ENCODE results near the gene SLC30A7.

Gene SLC30A7

DNA sequence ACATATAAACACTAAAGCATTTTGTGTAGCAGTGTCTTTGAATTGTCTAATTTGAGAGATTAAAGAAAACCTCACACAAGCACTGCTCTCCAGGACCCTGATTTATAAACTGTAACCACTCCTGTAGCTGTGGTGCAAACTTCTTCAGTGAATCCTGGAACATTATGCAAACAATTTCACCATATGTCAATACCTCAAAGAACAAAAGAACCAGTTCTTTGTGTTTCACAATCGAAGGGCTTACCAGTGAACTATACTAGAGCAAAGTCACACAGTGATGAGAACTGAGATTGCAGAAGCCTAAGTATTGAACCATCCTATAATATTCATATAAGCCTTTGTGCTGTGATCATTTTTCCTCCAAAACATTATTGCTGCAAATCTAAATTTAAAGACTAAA is 108.2 kb downstream of the SLC30A7 start:
- Mint-ChIP-seq H3K4me3 (no peak overlapping the region), H3K36me3 (peaks cover 38% of the 10 kb centered on the region), H3K4me1 (peaks cover 21% of the 10 kb centered on the region), H3K27me3 (no peaks in the 10 kb centered on the region), H3K27ac (no peak overlapping the region), H3K9me3 (peaks cover 3% of the 10 kb centered on the region)
- no peak for ATAC-seq

GRCh38 chr1:101004670-101005069 is 108.8 kb downstream of the SLC30A7 start:
- no peaks in the 10 kb centered on the region for H3K27me3 Mint-ChIP-seq
- H3K4me3 Mint-ChIP-seq: no peak overlapping the region
- H3K36me3 Mint-ChIP-seq: peaks cover 44% of the 10 kb centered on the region
- H3K27ac Mint-ChIP-seq: no peak overlapping the region
- peaks cover 25% of the 10 kb centered on the region for H3K4me1 Mint-ChIP-seq
- no peak for ATAC-seq
- H3K9me3 Mint-ChIP-seq: peaks cover 3% of the 10 kb centered on the region

DNA sequence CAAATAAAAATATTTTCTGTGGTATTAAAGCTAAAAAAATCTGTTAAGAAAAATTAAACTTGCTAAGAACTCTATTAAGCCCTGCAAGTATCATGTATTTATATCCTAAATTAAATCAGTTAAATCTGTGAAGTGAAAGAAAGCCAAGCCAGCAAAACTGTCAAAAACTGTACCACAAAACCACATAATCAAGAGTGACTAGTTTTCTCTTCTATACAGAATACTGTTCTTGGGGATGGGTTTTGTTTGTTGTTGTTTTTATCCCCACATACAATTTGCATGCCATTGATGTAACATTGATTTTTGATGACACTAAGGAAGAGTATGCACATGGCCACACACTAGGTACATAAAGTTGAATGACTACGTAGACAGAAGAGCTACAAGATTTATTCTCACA is 109.3 kb downstream of the SLC30A7 start:
- H3K4me1 Mint-ChIP-seq: peaks cover 30% of the 10 kb centered on the region
- peaks cover 47% of the 10 kb centered on the region for H3K36me3 Mint-ChIP-seq
- no peak for ATAC-seq
- H3K27me3 Mint-ChIP-seq: no peaks in the 10 kb centered on the region
- H3K4me3 Mint-ChIP-seq: no peak overlapping the region
- peaks cover 3% of the 10 kb centered on the region for H3K9me3 Mint-ChIP-seq
- H3K27ac Mint-ChIP-seq: no peak overlapping the region

DNA sequence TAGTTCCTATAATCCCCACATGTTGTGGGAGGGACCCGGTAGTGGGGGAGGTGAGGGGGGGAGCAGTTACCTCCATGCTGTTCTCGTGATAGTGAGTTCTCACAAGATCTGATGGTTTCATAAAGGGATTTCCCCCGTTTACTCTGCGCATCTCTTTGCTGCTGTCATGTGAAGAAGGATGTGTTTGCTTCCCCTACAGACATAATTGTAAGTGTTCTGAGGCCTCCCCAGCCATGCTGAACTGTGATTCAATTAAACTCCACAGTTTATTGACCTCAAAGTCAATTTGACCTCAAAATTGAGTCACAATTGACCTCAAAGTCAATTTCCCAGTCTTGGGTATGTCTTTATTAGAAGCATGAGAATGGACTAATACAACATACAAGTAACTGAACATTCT is 110.0 kb downstream of the SLC30A7 start:
- Mint-ChIP-seq H3K27ac (no peak overlapping the region), H3K27me3 (no peaks in the 10 kb centered on the region), H3K36me3 (peaks cover 47% of the 10 kb centered on the region), H3K4me1 (peaks cover 30% of the 10 kb centered on the region), H3K4me3 (no peak overlapping the region), H3K9me3 (peaks cover 3% of the 10 kb centered on the region)
- no peak for ATAC-seq

GRCh38 chr1:101006553-101006952 is 110.7 kb downstream of the SLC30A7 start:
- ATAC-seq: no peak
- Mint-ChIP-seq H3K27ac (no peak overlapping the region), H3K4me1 (peaks cover 30% of the 10 kb centered on the region), H3K36me3 (peaks cover 43% of the 10 kb centered on the region), H3K4me3 (no peak overlapping the region), H3K27me3 (no peaks in the 10 kb centered on the region), H3K9me3 (peaks cover 3% of the 10 kb centered on the region)

DNA sequence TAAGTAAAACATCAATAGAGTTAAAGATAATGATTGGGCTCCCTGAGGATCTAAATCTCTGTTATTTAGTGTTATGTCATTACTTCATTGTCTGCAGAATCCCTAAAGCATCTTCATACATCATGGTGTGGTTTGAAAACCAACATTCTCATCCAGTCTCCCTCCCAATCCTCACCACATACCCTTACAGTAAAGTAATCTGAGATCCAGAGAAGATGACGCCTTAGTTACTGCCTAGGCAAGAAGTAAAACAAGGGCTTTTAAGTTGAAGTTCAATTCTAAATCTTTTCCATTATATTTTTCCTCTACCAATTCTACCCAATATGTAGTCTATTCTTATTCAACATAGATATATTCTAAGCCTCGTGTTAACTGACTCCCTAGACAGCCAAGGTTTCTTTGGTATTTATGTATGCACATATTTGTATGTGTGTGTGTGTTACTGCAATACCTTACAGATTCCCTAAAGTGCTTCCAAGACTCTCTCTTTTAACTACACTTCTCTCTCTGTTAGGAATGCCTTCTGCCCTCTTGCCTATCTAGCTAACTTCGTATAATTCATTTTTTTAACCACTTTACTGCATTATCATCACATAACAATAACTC is 112.4 kb downstream of the SLC30A7 start:
- no peak for ATAC-seq
- H3K9me3 Mint-ChIP-seq: peaks cover 3% of the 10 kb centered on the region
- peaks cover 14% of the 10 kb centered on the region for H3K4me1 Mint-ChIP-seq
- H3K27ac Mint-ChIP-seq: no peak overlapping the region
- H3K27me3 Mint-ChIP-seq: no peaks in the 10 kb centered on the region
- peaks cover 52% of the 10 kb centered on the region for H3K36me3 Mint-ChIP-seq
- H3K4me3 Mint-ChIP-seq: no peak overlapping the region

GRCh38 chr1:101013776-101014175 is 117.9 kb downstream of the SLC30A7 start:
- no peaks in the 10 kb centered on the region for H3K27me3 Mint-ChIP-seq
- no peak overlapping the region for H3K27ac Mint-ChIP-seq
- H3K36me3 Mint-ChIP-seq: peaks cover 68% of the 10 kb centered on the region
- peaks cover 9% of the 10 kb centered on the region for H3K4me1 Mint-ChIP-seq
- H3K9me3 Mint-ChIP-seq: no peaks in the 10 kb centered on the region
- H3K4me3 Mint-ChIP-seq: no peak overlapping the region
- no peak for ATAC-seq

- Mint-ChIP-seq H3K27ac (no peak overlapping the region), H3K4me3 (no peak overlapping the region), H3K27me3 (no peaks in the 10 kb centered on the region), H3K4me1 (peaks cover 22% of the 10 kb centered on the region), H3K36me3 (peaks cover 70% of the 10 kb centered on the region), H3K9me3 (no peaks in the 10 kb centered on the region)
- ATAC-seq: no peak
These were observed 121.6 kb downstream of the SLC30A7 start for GRCh38 chr1:101017448-101017847.

GRCh38 chr1:101022294-101022693 is 126.4 kb downstream of the SLC30A7 start:
- Mint-ChIP-seq H3K4me3 (no peak overlapping the region), H3K27ac (no peak overlapping the region), H3K27me3 (no peaks in the 10 kb centered on the region), H3K4me1 (peaks cover 39% of the 10 kb centered on the region), H3K36me3 (peaks cover 49% of the 10 kb centered on the region), H3K9me3 (no peaks in the 10 kb centered on the region)
- no peak for ATAC-seq

GRCh38 chr1:101025283-101025656 is 129.4 kb downstream of the SLC30A7 start:
- peak overlapping the region; percentile 86 for H3K4me3 Mint-ChIP-seq
- H3K36me3 Mint-ChIP-seq: peaks cover 38% of the 10 kb centered on the region
- ATAC-seq: peak; percentile 44

GRCh38 chr1:101025657-101026429 is 130.0 kb downstream of the SLC30A7 start, which contains the start of gene DPH5:
Gene DPH5, minus strand, starts transcription at chr1:101025784. Its CDS starts 341 bp downstream, at chr1:101025443.
- Mint-ChIP-seq H3K36me3 (peaks cover 35% of the 10 kb centered on the region), H3K27ac (peak within 1 kb of the TSS; percentile 86), H3K4me3 (peak within 1 kb of the TSS; percentile 86), H3K27me3 (no peaks in the 10 kb centered on the region), H3K9me3 (no peaks in the 10 kb centered on the region), H3K4me1 (peaks cover 52% of the 10 kb centered on the region)
- peak; percentile 97 for ATAC-seq

More at GRCh38 chr1:101025283-101025656, 129.4 kb downstream of the SLC30A7 start:
- Mint-ChIP-seq H3K27me3 (no peaks in the 10 kb centered on the region), H3K4me1 (peaks cover 55% of the 10 kb centered on the region), H3K27ac (peak overlapping the region; percentile 86), H3K9me3 (no peaks in the 10 kb centered on the region)

- Mint-ChIP-seq H3K4me1 (peaks cover 55% of the 10 kb centered on the region), H3K27me3 (no peaks in the 10 kb centered on the region), H3K4me3 (peak overlapping the region; percentile 86), H3K36me3 (peaks cover 34% of the 10 kb centered on the region), H3K9me3 (no peaks in the 10 kb centered on the region), H3K27ac (peak overlapping the region; percentile 86)
- no peak for ATAC-seq
These were observed 130.5 kb downstream of the SLC30A7 start for GRCh38 chr1:101026430-101026788.

DNA sequence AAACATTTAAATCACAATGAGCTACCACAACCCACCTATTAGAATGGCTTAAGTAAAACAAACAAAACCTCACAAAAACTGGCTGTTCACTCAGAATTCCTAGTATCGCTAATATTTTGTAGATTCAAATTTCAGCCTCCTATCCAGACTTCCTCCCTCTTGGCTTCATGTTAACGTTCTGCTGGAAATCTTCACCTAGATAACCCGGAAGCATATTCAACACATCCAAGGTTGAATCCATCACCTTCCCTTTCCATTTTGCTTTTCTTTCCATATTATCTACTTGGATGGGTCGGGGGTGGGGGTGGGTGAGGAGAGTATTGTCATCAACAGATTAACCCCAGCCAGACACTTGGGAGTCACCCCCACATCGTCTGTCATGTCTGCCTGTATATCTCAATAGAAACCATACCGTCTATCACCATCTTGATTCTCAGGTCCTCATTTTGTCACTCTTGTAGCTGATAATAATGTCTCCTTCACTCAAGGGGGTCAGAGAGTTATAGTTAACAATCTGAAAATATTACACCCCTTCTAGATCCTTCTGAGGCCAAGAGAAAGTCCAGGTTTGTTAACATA is 131.4 kb downstream of the SLC30A7 start:
- peak overlapping the region; percentile 86 for H3K27ac Mint-ChIP-seq
- H3K9me3 Mint-ChIP-seq: no peaks in the 10 kb centered on the region
- H3K4me3 Mint-ChIP-seq: peak overlapping the region; percentile 68
- peaks cover 28% of the 10 kb centered on the region for H3K36me3 Mint-ChIP-seq
- no peaks in the 10 kb centered on the region for H3K27me3 Mint-ChIP-seq
- ATAC-seq: no peak
- H3K4me1 Mint-ChIP-seq: peaks cover 51% of the 10 kb centered on the region

DNA sequence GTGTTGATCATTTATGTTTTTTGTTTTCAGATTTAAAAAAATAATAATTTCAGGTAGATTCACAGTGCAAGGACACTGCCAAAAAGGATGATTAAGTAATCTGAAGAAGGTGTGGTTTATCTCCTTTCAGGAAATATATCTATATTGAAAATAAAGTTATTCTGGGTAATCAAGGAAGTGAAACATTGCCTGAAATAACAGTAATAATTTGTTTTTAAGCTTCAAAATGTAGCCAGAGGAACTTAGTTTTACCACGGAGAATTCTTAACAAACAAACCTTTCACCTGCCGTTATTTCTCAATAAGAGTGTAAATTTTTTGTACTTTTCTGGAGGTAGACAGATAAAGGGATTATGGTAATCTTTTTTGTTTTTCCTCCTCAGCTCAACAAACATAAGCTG is 132.6 kb downstream of the SLC30A7 start:
- H3K27me3 Mint-ChIP-seq: no peaks in the 10 kb centered on the region
- H3K9me3 Mint-ChIP-seq: no peaks in the 10 kb centered on the region
- peaks cover 31% of the 10 kb centered on the region for H3K36me3 Mint-ChIP-seq
- H3K4me3 Mint-ChIP-seq: no peak overlapping the region
- peaks cover 50% of the 10 kb centered on the region for H3K4me1 Mint-ChIP-seq
- peak overlapping the region; percentile 86 for H3K27ac Mint-ChIP-seq
- ATAC-seq: no peak

DNA sequence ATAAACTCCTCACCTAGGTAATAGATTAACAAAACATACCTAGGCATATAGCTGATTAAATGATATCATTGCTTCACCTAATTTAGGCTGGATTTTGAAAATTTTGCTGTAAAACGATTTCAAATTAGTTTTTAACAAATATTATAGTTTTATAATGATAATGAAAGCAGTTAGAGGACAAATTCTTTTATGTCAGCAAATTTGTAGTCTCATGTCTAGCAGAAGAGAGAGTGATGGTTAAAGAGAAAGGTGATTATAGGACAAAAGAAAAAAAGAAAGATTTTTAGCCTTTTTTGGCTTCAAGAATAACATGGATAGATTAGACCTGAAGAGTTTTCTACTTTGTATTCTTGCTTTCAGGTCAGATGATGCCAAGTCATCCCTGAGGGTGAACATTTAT is 133.3 kb downstream of the SLC30A7 start:
- Mint-ChIP-seq H3K27me3 (no peaks in the 10 kb centered on the region), H3K4me3 (no peak overlapping the region), H3K9me3 (no peaks in the 10 kb centered on the region), H3K36me3 (peaks cover 25% of the 10 kb centered on the region), H3K4me1 (peaks cover 44% of the 10 kb centered on the region), H3K27ac (peak overlapping the region; percentile 86)
- ATAC-seq: no peak

DNA sequence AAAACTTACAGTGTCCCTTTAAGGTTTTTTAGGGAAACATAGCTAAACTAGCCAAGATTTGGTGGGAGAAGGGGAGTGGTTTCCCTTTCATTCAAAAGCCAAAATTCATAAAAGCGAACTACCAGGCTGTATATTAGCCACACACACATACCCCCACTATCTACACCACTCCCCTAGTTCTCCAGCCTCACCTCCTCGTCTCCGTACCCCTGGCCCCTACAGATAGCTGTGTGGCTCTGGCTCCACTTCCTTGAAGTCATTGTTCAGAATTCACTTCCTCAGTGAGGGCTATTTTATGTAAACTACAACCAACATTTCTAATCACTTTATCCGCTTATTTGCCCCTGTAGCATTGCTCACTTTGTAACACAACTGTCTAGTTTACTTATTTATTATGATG is 135.0 kb downstream of the SLC30A7 start:
- H3K27me3 Mint-ChIP-seq: no peaks in the 10 kb centered on the region
- H3K36me3 Mint-ChIP-seq: peaks cover 31% of the 10 kb centered on the region
- H3K27ac Mint-ChIP-seq: peak overlapping the region; percentile 63
- H3K9me3 Mint-ChIP-seq: no peaks in the 10 kb centered on the region
- peaks cover 52% of the 10 kb centered on the region for H3K4me1 Mint-ChIP-seq
- no peak for ATAC-seq
- H3K4me3 Mint-ChIP-seq: no peak overlapping the region
